ENCODE measurements around the gene MICAL3.

Gene MICAL3

DNA sequence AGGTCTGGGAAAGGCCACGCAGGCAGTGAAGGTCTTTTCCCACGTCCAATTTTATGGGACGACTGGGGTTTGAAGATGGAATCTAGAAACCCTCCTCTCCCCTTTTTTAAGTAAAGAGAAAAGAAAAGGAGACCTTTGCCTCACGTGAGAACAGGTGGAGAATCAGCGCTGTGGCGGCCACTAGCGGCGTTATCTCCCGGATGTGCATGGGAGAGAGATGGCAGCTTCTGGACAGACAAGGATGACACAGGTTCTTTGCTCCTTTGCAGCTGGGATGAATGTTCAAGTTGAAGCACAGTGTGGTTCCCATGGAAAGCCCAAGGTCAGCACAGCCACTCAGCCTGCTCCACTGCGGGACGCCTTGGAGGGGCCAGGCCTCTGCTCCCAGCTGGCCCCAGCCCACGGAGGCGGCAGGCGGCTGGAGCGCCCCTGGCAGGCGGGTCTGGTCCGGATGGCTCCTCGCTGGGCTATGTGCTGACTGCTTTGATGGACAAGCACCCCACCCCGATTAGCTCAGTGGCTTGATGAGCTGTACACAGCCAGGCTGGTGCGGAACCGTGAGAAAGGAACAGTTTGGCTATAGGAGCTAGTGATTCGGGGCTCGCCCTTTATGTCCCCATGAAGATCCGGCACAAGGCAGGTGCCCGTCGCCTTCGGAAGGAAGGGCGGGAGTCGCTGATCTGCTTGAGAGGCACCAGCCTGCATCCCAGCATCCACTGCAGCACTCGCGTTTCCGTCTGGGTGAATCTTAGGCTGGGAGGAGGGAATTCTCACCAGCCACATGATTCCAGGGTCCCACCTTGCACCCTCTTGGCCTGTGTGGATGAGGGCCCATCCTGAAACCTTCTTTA lies 235.6 kb downstream of the MICAL3 start:
- H3K36me3 ChIP-seq (ENCODE audit: control insufficient read depth, insufficient read depth, low read length): peaks cover 15% of the 10 kb centered on the region
- no peak overlapping the region for H3K4me3 ChIP-seq (ENCODE audit: low read depth, low read length)
- H3K4me1 ChIP-seq (ENCODE audit: control insufficient read depth, insufficient read depth, low read length): peaks cover 2% of the 10 kb centered on the region
- no peak overlapping the region for H3K9ac ChIP-seq (ENCODE audit: low read depth, low read length)
- H3K27me3 ChIP-seq (ENCODE audit: control insufficient read depth, insufficient read depth, low read length): no peaks in the 10 kb centered on the region
- H3K9me3 ChIP-seq (ENCODE audit: control insufficient read depth, insufficient read depth, low read length): no peaks in the 10 kb centered on the region

- Histone ChIP-seq H3K4me1 (ENCODE audit: control insufficient read depth, insufficient read depth, low read length) (peaks cover 2% of the 10 kb centered on the region), H3K4me3 (ENCODE audit: low read depth, low read length) (no peak overlapping the region), H3K27me3 (ENCODE audit: control insufficient read depth, insufficient read depth, low read length) (no peaks in the 10 kb centered on the region), H3K36me3 (ENCODE audit: control insufficient read depth, insufficient read depth, low read length) (peaks cover 12% of the 10 kb centered on the region), H3K9ac (ENCODE audit: low read depth, low read length) (no peak overlapping the region), H3K9me3 (ENCODE audit: control insufficient read depth, insufficient read depth, low read length) (no peaks in the 10 kb centered on the region)
Observed at GRCh38 chr22:17787716-17788330, 236.5 kb downstream of the MICAL3 start.

DNA sequence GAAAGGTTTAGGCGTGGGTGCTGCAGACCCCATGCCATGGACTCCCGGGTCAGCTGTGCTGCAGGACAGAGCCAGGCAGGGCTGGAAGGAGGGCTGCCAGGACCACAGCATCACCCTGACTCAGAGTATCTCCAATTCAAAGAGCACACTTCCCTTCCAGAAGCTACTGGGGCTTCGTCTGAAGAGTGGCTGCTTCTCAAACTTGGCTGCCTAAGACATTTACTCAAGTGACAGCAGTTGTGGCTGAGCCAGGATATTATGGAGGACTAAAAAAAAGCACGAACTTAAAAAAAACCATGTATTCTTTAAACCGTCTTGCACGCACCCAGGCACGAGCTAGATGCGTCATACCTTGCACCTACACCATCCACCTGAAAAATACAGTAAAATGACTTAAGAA lies 237.1 kb downstream of the MICAL3 start:
- H3K27me3 ChIP-seq (ENCODE audit: control insufficient read depth, insufficient read depth, low read length): no peaks in the 10 kb centered on the region

DNA sequence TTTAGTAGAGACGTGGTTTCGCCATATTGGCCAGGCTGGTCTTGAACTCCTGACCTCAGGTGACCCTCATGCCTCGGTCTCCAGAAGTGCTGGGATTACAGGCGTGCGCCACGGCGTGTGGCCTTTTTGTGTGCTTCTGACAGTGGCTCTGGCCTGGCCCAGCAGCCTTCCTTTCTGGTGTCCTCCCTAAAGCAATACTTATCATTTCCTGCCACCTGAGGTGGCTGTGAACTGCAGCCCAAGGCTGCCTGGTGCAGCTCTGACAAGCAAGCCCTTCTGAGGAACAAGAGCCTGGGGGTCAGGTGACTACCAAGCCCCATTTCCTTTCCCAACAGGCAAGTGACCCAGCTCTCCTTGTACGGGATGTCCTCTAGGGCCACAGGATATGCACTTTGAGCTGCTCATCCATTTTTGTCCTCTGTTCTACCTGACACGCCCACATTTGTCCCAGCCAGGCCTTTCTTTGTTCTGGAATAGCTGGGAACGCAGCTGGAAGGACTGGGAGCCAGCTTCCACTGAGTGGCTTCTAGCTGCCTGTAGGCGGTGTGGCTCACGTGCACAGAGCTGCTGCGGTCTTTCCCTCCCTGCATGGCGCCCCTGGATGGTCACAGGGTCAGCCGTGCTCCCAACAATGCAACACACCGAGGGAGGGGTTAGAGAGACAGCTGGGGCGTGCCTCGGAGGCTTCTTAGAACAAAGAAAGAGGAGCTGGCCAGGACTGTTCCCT lies 237.8 kb downstream of the MICAL3 start:
- H3K36me3 ChIP-seq (ENCODE audit: control insufficient read depth, insufficient read depth, low read length): peaks cover 12% of the 10 kb centered on the region
- H3K4me3 ChIP-seq (ENCODE audit: low read depth, low read length): no peak overlapping the region
- no peak overlapping the region for H3K9ac ChIP-seq (ENCODE audit: low read depth, low read length)

More for the DNA sequence above, 237.1 kb downstream of the MICAL3 start:
- no peaks in the 10 kb centered on the region for H3K9me3 ChIP-seq (ENCODE audit: control insufficient read depth, insufficient read depth, low read length)
- H3K4me3 ChIP-seq (ENCODE audit: low read depth, low read length): no peak overlapping the region
- peaks cover 12% of the 10 kb centered on the region for H3K36me3 ChIP-seq (ENCODE audit: control insufficient read depth, insufficient read depth, low read length)
- no peak overlapping the region for H3K9ac ChIP-seq (ENCODE audit: low read depth, low read length)
- no peaks in the 10 kb centered on the region for H3K4me1 ChIP-seq (ENCODE audit: control insufficient read depth, insufficient read depth, low read length)

GRCh38 chr22:17785185-17786184 lies 238.9 kb downstream of the MICAL3 start:
- H3K9me3 ChIP-seq (ENCODE audit: control insufficient read depth, insufficient read depth, low read length): no peaks in the 10 kb centered on the region
- no peaks in the 10 kb centered on the region for H3K4me1 ChIP-seq (ENCODE audit: control insufficient read depth, insufficient read depth, low read length)
- no peak overlapping the region for H3K9ac ChIP-seq (ENCODE audit: low read depth, low read length)
- H3K36me3 ChIP-seq (ENCODE audit: control insufficient read depth, insufficient read depth, low read length): peaks cover 10% of the 10 kb centered on the region
- no peaks in the 10 kb centered on the region for H3K27me3 ChIP-seq (ENCODE audit: control insufficient read depth, insufficient read depth, low read length)
- H3K4me3 ChIP-seq (ENCODE audit: low read depth, low read length): no peak overlapping the region

More for the DNA sequence above, 237.8 kb downstream of the MICAL3 start:
- H3K9me3 ChIP-seq (ENCODE audit: control insufficient read depth, insufficient read depth, low read length): no peaks in the 10 kb centered on the region
- no peaks in the 10 kb centered on the region for H3K27me3 ChIP-seq (ENCODE audit: control insufficient read depth, insufficient read depth, low read length)
- H3K4me1 ChIP-seq (ENCODE audit: control insufficient read depth, insufficient read depth, low read length): no peaks in the 10 kb centered on the region

DNA sequence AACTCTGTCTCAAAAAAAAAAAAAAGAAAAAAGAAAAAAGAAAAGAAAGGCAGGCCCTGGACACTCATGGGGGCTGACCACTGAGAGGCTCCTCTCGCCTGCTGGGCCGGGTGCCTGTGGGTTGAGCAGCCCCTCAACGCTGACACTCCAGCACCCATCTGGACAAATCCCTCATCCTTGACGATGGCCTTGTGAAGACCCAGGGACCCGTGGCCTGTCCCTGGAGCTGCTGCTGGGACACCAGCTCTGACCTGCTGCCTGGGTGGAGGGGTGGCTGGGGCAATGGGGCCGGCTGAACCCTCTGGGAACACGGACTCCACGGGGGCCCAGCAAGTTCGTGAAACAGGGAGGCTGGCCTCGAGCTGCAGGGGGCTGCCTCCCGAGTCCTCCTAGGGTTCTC lies 239.6 kb downstream of the MICAL3 start:
- no peaks in the 10 kb centered on the region for H3K9me3 ChIP-seq (ENCODE audit: control insufficient read depth, insufficient read depth, low read length)
- no peak overlapping the region for H3K4me3 ChIP-seq (ENCODE audit: low read depth, low read length)
- no peaks in the 10 kb centered on the region for H3K4me1 ChIP-seq (ENCODE audit: control insufficient read depth, insufficient read depth, low read length)
- H3K9ac ChIP-seq (ENCODE audit: low read depth, low read length): no peak overlapping the region
- peaks cover 4% of the 10 kb centered on the region for H3K36me3 ChIP-seq (ENCODE audit: control insufficient read depth, insufficient read depth, low read length)
- H3K27me3 ChIP-seq (ENCODE audit: control insufficient read depth, insufficient read depth, low read length): no peaks in the 10 kb centered on the region

DNA sequence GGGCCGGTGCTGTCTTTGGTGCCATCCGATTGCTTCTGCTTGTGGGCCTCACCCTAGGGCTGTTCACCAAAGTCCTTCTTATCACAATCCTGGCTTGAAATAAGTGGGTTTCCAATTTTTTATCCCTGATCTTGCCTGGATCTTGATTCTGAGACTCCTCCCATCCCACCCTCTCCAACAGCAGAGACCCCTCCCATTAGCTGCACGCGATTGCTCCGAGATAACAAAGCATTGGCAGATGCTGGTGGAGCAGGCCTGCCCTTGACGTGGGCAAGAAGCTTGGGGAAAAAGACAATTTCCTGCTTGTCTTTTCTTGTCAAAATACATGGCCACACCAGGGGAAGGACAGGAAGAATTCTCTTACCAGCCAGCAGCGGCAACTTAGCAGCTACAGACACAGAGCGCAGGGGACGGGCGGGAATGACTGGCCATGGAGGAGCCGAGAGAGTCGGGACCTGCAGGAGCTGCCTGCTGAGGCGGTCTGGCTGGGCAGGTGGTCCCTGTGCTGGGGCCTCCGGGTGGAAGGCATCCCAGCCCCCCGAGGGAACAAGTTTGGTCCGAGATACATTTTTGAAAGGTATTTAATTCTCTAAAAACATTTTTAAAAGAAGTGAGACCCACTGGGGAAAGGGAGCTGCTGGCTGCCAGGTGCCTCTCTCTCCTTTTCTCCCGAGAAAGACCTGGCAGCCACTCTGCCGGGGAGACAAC lies 240.4 kb downstream of the MICAL3 start:
- Histone ChIP-seq H3K4me1 (ENCODE audit: control insufficient read depth, insufficient read depth, low read length) (no peaks in the 10 kb centered on the region), H3K9me3 (ENCODE audit: control insufficient read depth, insufficient read depth, low read length) (no peaks in the 10 kb centered on the region)

DNA sequence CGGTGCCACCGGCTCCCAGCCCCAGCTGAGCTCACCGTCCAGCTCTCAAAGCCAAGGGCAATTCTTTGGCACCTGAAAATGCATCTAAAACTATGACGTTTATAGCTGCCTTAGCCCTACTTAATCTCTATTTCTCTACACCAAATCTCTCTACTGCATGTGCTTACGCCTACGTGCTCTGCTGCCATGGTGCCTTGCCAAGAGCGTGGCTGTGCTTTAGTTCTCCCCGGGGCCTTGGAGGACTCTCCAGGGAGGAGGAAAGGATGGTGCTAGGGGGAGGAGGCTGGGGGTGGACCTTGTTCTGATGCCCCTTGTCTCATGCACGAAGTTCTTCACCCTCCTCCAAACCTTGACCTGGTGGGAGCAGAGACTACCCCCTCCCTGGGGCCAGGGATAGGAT lies 241.0 kb downstream of the MICAL3 start:
- no peaks in the 10 kb centered on the region for H3K4me1 ChIP-seq (ENCODE audit: control insufficient read depth, insufficient read depth, low read length)

More for the DNA sequence above, 240.4 kb downstream of the MICAL3 start:
- Histone ChIP-seq H3K27me3 (ENCODE audit: control insufficient read depth, insufficient read depth, low read length) (no peaks in the 10 kb centered on the region), H3K9ac (ENCODE audit: low read depth, low read length) (no peak overlapping the region), H3K36me3 (ENCODE audit: control insufficient read depth, insufficient read depth, low read length) (no peaks in the 10 kb centered on the region), H3K4me3 (ENCODE audit: low read depth, low read length) (no peak overlapping the region)

GRCh38 chr22:17782621-17783020 lies 241.7 kb downstream of the MICAL3 start:
- no peaks in the 10 kb centered on the region for H3K4me1 ChIP-seq (ENCODE audit: control insufficient read depth, insufficient read depth, low read length)

More for the DNA sequence above, 241.0 kb downstream of the MICAL3 start:
- no peak overlapping the region for H3K4me3 ChIP-seq (ENCODE audit: low read depth, low read length)
- H3K27me3 ChIP-seq (ENCODE audit: control insufficient read depth, insufficient read depth, low read length): no peaks in the 10 kb centered on the region
- H3K9me3 ChIP-seq (ENCODE audit: control insufficient read depth, insufficient read depth, low read length): no peaks in the 10 kb centered on the region
- H3K36me3 ChIP-seq (ENCODE audit: control insufficient read depth, insufficient read depth, low read length): no peaks in the 10 kb centered on the region
- H3K9ac ChIP-seq (ENCODE audit: low read depth, low read length): no peak overlapping the region

GRCh38 chr22:17782158-17782557 lies 242.2 kb downstream of the MICAL3 start:
- Histone ChIP-seq H3K9ac (ENCODE audit: low read depth, low read length) (no peak overlapping the region), H3K4me3 (ENCODE audit: low read depth, low read length) (no peak overlapping the region), H3K4me1 (ENCODE audit: control insufficient read depth, insufficient read depth, low read length) (no peaks in the 10 kb centered on the region), H3K9me3 (ENCODE audit: control insufficient read depth, insufficient read depth, low read length) (no peaks in the 10 kb centered on the region), H3K36me3 (ENCODE audit: control insufficient read depth, insufficient read depth, low read length) (no peaks in the 10 kb centered on the region), H3K27me3 (ENCODE audit: control insufficient read depth, insufficient read depth, low read length) (no peaks in the 10 kb centered on the region)

More at GRCh38 chr22:17782621-17783020, 241.7 kb downstream of the MICAL3 start:
- no peak overlapping the region for H3K4me3 ChIP-seq (ENCODE audit: low read depth, low read length)
- no peaks in the 10 kb centered on the region for H3K36me3 ChIP-seq (ENCODE audit: control insufficient read depth, insufficient read depth, low read length)
- H3K9me3 ChIP-seq (ENCODE audit: control insufficient read depth, insufficient read depth, low read length): no peaks in the 10 kb centered on the region
- H3K9ac ChIP-seq (ENCODE audit: low read depth, low read length): no peak overlapping the region
- no peaks in the 10 kb centered on the region for H3K27me3 ChIP-seq (ENCODE audit: control insufficient read depth, insufficient read depth, low read length)

Measured in iPS-15b (cell line).